Upper lobe of left lung (tissue), 4 donors: ENCODE data around the gene CCND3.
A peak's percentile ranks its signal among the peaks of the same experiment; 100 is the strongest.

Experiments used
- EP300 ChIP-seq, 4 donors: sonication (generic); formaldehyde crosslinking; IDR thresholded peaks; one replicate each; pipeline ENCODE4 v1.5.1; 2017; ENCODE audit warnings: antibody characterized with exemption in 4 of 4, control low read depth in 2 of 4
- POLR2A ChIP-seq, 4 donors: fragments of 450-650 bp; IDR thresholded peaks; one replicate each; pipeline ENCODE4 v1.5.1; 2016 to 2017; ENCODE audit warnings: antibody characterized with exemption in 4 of 4, mild to moderate bottlenecking in 2 of 4
- POLR2AphosphoS5 ChIP-seq, 2 donors: sonication (generic); formaldehyde crosslinking; IDR thresholded peaks; one replicate each; pipeline ENCODE4 v1.5.1; 2017; ENCODE audit warnings: antibody characterized with exemption in 2 of 2
- TF ChIP-seq, protein P1 (sequence below), 6 experiments: fragments of 450-650 bp in 4 of 6; fragments of 200-600 bp in 2 of 6; sonication (generic) in 2 of 6; IDR thresholded peaks; one replicate each; pipeline ENCODE4 v1.5.1; 2016 to 2019; ENCODE audit warnings: antibody characterized with exemption in 6 of 6

GRCh38 chr6:41895300-41896233 is 46.0 kb downstream of the CCND3 start, which contains the start of gene USP49:
- TF ChIP-seq, protein P1, sequence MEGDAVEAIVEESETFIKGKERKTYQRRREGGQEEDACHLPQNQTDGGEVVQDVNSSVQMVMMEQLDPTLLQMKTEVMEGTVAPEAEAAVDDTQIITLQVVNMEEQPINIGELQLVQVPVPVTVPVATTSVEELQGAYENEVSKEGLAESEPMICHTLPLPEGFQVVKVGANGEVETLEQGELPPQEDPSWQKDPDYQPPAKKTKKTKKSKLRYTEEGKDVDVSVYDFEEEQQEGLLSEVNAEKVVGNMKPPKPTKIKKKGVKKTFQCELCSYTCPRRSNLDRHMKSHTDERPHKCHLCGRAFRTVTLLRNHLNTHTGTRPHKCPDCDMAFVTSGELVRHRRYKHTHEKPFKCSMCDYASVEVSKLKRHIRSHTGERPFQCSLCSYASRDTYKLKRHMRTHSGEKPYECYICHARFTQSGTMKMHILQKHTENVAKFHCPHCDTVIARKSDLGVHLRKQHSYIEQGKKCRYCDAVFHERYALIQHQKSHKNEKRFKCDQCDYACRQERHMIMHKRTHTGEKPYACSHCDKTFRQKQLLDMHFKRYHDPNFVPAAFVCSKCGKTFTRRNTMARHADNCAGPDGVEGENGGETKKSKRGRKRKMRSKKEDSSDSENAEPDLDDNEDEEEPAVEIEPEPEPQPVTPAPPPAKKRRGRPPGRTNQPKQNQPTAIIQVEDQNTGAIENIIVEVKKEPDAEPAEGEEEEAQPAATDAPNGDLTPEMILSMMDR (IDR thresholded peaks at IDR 0.05), result no peak
- TF ChIP-seq POLR2A (IDR thresholded peaks at IDR 0.05) (peak in 2 of 4 donors; percentile 49 to 50), POLR2AphosphoS5 (IDR thresholded peaks at IDR 0.05) (peak in 1 of 2 donors; percentile 59), EP300 (IDR thresholded peaks at IDR 0.05) (no peak)
